Urinary bladder (tissue), 4 donors: ENCODE measurements around the gene CHRNB1. TPM values are rescaled to one million over a fixed set of nuclear protein-coding genes. Genes with fewer than 3 reads are reported as not detected.

Experiments used
- DNase-seq: peaks from one replicate; pipeline ENCODE4 v3.0.0-alpha.2; 2015; ENCODE audit errors: extremely low spot score
- H3K27ac ChIP-seq: one replicate; pipeline ENCODE4 v1.5.1; 2013; ENCODE audit warnings: low read depth, mild to moderate bottlenecking, moderate library complexity
- H3K36me3 ChIP-seq: one replicate; pipeline ENCODE4 v1.6.1; 2013; ENCODE audit warnings: mild to moderate bottlenecking, moderate library complexity; ENCODE audit not compliant: insufficient read depth
- H3K4me1 ChIP-seq: one replicate; pipeline ENCODE4 v1.6.1; 2013; ENCODE audit warnings: mild to moderate bottlenecking, moderate library complexity; ENCODE audit not compliant: insufficient read depth
- H3K4me3 ChIP-seq: one replicate; pipeline ENCODE4 v1.5.1; 2013; ENCODE audit warnings: low read depth, low read length
- WGBS: extraction: QIAGEN DNeasy Blood & Tissue Kit; methylation state at CpG from one replicate; pipeline ENCODE4 v1.1.7; 2013; 5-methylcytosine and 5-hydroxymethylcytosine counted together
- polyA plus RNA-seq: library from polyadenylated mRNA; stranded (reverse); fragments of 200-250 nt; gene quantifications from one replicate; pipeline ENCODE4 v1.2.3, GENCODE V29; 2013
- total RNA-seq: library from RNA; depleted of rRNA; stranded (reverse); fragments of >200 nt; gene quantifications from one replicate; pipeline ENCODE4 v1.2.3, GENCODE V29; 2014
- donor health status: healthy with polysubstance abuse.
- donor health status: healthy.

The CHRNB1 gene
- total and polyA plus RNA-seq, 2 donors = 10.7 to 15.4 TPM

DNA sequence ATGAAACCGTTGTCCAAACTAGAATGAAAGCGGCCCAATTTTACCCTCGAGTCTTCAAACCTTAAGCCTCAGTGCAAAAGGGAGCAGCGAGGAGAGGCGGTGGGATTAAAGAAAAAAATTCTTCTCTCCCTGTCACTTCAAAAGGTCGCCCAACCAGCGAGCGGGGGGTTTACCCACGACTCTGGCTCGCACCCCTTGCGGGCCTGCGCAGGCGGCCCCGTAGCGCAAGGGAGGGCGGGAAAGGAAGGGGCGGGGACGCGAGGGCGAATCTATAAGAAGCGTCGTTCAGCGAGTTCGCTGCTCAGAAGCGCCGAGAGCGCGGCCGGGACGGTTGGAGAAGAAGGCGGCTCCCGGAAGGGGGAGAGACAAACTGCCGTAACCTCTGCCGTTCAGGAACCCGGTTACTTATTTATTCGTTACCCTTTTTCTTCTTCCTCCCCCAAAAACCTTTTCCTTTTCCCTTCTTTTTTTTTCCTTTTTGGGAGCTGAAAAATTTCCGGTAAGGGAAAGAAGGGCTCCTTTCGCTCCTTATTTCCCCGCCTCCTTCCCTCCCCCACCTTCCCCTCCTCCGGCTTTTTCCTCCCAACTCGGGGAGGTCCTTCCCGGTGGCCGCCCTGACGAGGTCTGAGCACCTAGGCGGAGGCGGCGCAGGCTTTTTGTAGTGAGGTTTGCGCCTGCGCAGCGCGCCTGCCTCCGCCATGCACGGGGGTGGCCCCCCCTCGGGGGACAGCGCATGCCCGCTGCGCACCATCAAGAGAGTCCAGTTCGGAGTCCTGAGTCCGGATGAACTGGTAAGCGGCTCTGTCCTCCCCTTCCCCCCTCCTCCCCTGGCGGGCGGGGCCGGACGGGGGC is 39.4 kb downstream of the CHRNB1 start, which contains the start of gene POLR2A:
TSS of gene POLR2A (plus strand) at position 300 of the 852 bp plus-strand sequence.
- Histone ChIP-seq H3K27ac (peak within 1 kb of the TSS; percentile 100), H3K36me3 (no peaks in the 10 kb centered on the region), H3K4me1 (no peaks in the 10 kb centered on the region), H3K4me3 (peak within 1 kb of the TSS; percentile 60)
- under 1% methylated on average over 64 of the region's 64 CpGs for WGBS
- peak; percentile 95 for DNase-seq

DNA sequence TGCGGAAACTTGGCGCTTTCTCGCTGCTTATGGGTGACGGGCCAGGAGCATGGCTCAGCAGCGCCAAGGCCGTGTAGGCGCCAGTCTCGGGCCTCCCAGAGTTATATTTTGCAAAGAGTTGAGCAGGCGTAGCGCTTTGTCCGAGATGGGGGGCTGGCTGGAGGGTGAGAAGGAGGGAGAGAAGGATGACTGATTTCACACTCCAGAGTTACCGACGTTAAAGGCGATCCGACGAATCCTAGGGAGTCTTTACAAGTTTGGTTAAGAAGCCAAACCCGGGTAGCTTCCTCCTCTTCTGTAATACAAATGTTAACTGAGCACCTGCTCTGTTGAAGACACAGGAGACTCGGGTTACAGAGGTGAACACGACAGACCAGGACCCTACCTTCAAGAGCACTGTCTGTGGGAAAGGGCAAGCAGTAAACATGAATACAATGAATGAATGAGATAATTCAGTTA is 40.1 kb downstream of the CHRNB1 start:
- Histone ChIP-seq H3K27ac (peak overlapping the region; percentile 66), H3K4me1 (peaks cover 2% of the 10 kb centered on the region), H3K4me3 (peak overlapping the region; percentile 51), H3K36me3 (no peaks in the 10 kb centered on the region)
- WGBS = under 1% methylated on average over 19 of the region's 19 CpGs
- no peak for DNase-seq

DNA sequence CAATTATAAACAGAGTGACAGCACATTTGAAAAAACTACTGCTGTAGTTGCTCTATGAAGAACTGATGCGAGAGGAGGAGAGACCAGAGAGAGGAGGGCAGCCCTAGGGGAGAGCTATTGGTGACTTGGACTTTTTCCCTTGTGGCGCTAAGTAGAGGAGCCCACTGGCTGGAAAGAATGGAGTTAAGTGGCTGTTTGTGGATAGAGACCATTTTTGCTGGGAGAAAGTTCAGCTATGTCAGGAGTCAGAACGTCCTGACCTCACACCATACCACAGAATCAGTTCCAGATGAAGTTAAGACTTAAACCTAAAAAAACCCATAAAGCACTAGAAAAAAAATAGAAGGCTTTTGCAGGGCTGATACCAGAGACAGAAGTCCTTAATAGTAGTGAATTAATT is 41.3 kb downstream of the CHRNB1 start:
- Histone ChIP-seq H3K4me3 (no peak overlapping the region), H3K27ac (no peak overlapping the region), H3K36me3 (no peaks in the 10 kb centered on the region), H3K4me1 (peaks cover 2% of the 10 kb centered on the region)
- no peak for DNase-seq
- WGBS = 50% methylated on average over 3 of the region's 3 CpGs

DNA sequence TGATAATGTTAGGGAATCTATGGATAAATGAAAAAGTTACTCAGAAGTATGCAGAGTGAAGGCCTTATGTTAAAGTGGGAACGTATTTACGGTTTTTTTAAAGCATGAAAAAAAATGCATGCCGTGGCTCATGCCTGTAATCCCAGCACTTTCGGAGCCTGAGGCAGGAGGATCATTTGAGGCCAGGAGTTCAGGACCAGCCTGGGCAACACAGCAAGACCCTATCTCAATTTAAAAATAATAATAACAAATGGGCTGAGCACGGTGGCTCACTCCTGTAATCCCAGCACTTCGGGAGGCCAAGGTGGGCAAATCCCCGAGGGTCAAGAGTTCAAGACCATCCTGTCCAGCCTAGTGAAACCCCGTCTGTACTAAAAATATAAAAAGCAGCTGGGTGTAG is 45.3 kb downstream of the CHRNB1 start:
- peaks cover 2% of the 10 kb centered on the region for H3K4me1 ChIP-seq
- 78% methylated on average over 8 of the region's 8 CpGs for WGBS
- no peaks in the 10 kb centered on the region for H3K36me3 ChIP-seq
- DNase-seq = no peak
- H3K4me3 ChIP-seq = no peak overlapping the region
- no peak overlapping the region for H3K27ac ChIP-seq

DNA sequence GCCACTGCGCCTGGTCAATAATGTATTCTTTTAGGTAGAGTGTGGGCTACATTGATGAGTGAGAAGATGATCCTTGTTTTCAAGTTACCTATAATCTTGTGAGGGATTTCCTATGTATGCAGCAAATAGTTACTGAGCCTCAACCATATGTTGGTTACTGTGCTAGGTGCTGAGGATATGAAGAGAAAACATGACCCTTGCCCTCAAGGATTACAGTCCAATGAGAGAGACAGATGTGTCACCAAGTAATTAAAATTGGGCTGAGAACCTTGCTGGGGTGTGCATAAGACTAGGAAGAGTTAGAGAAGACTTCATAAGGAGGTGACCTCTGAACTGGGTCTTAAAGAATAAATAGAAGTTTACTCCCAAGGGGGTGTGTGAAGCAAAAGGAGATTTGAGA is 46.7 kb downstream of the CHRNB1 start:
- no peak overlapping the region for H3K4me3 ChIP-seq
- WGBS = 95% methylated on average over 1 of the region's 1 CpG
- DNase-seq = no peak
- no peaks in the 10 kb centered on the region for H3K36me3 ChIP-seq
- H3K27ac ChIP-seq = no peak overlapping the region
- peaks cover 2% of the 10 kb centered on the region for H3K4me1 ChIP-seq

DNA sequence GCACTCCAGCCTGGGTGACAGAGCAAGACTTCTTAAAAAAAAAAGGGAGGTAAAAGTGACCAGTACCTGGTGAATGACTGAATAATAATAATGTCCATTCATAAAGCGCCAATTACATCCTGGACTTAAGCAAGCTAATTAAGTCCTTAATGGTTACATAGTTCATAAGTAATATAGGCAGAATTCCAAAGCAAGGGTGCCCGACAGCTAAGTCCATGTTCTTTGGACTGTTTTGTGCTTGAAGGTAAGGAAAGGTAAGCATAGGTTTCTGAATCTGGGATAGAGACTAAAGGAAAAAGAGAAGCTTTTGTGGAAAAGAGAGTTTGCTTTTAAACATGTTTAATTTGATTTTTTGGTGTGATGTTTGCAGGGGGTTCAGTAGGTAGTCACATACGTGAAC is 49.1 kb downstream of the CHRNB1 start:
- peaks cover 2% of the 10 kb centered on the region for H3K4me1 ChIP-seq
- DNase-seq = no peak
- H3K27ac ChIP-seq = no peak overlapping the region
- 94% methylated on average over 3 of the region's 3 CpGs for WGBS
- no peak overlapping the region for H3K4me3 ChIP-seq
- H3K36me3 ChIP-seq = peaks cover 5% of the 10 kb centered on the region

DNA sequence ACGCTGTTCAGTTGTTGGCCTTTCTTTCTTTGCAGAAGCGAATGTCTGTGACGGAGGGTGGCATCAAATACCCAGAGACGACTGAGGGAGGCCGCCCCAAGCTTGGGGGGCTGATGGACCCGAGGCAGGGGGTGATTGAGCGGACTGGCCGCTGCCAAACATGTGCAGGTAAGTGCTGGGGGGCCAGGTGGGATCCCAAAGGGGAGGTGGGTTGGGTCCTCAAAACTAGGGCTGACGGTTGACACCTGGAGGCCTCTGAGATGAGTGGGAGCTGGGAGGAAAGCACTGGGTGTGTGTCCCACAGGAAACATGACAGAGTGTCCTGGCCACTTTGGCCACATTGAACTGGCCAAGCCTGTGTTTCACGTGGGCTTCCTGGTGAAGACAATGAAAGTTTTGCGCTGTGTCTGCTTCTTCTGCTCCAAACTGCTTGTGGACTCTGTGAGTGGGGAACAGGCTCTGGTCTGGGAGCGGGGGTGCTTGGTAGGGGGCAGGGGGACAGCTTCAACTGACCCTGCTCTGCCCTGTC is 51.1 kb downstream of the CHRNB1 start:
- no peak overlapping the region for H3K4me3 ChIP-seq
- no peak overlapping the region for H3K27ac ChIP-seq
- WGBS = 91% methylated on average over 12 of the region's 12 CpGs
- H3K36me3 ChIP-seq = peaks cover 9% of the 10 kb centered on the region
- DNase-seq = no peak
- no peaks in the 10 kb centered on the region for H3K4me1 ChIP-seq

DNA sequence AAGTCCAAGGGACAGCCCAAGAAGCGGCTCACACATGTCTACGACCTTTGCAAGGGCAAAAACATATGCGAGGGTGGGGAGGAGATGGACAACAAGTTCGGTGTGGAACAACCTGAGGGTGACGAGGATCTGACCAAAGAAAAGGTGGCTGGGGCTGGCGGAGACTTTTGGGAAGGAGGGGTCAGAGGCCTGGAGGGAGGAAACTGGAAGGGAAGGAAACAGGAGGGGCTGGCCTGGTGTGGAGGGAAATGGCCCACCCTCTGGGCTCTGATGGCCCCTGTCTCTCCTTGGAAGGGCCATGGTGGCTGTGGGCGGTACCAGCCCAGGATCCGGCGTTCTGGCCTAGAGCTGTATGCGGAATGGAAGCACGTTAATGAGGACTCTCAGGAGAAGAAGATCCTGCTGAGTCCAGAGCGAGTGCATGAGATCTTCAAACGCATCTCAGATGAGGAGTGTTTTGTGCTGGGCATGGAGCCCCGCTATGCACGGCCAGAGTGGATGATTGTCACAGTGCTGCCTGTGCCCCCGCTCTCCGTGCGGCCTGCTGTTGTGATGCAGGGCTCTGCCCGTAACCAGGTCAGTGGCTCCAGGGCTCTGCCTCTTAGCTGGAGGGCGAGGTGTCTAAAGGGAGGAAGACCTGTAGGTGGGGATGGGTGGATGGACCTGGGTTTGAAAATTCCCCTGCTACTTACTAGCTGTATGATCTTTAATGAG is 51.8 kb downstream of the CHRNB1 start:
- peaks cover 14% of the 10 kb centered on the region for H3K36me3 ChIP-seq
- DNase-seq = no peak
- 89% methylated on average over 20 of the region's 20 CpGs for WGBS
- no peaks in the 10 kb centered on the region for H3K4me1 ChIP-seq
- H3K4me3 ChIP-seq = no peak overlapping the region
- no peak overlapping the region for H3K27ac ChIP-seq

DNA sequence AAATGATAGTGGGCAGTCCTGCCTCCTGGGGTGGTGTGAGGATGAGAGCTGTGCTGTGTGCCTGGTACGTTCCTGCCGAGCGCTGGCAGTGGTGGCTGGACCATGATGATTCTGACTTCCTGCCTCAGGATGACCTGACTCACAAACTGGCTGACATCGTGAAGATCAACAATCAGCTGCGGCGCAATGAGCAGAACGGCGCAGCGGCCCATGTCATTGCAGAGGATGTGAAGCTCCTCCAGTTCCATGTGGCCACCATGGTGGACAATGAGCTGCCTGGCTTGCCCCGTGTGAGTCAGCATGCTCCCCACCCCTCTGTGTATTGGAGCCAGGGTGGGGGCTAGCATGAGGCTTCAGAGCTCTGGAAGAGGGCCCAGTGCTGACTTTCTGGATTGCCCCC is 52.4 kb downstream of the CHRNB1 start:
- WGBS = 86% methylated on average over 10 of the region's 10 CpGs
- DNase-seq = no peak
- Histone ChIP-seq H3K36me3 (peaks cover 14% of the 10 kb centered on the region), H3K4me3 (no peak overlapping the region), H3K4me1 (no peaks in the 10 kb centered on the region), H3K27ac (no peak overlapping the region)

DNA sequence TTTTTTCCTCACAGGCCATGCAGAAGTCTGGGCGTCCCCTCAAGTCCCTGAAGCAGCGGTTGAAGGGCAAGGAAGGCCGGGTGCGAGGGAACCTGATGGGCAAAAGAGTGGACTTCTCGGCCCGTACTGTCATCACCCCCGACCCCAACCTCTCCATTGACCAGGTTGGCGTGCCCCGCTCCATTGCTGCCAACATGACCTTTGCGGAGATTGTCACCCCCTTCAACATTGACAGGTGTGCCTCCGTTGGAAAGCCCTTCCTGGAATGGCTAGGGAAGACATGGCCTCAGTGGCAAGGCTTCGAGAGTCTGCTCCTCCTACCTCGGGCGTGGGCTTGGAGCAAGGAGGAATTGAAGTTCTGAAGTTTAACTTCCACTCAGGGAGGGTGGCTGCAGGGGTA is 52.8 kb downstream of the CHRNB1 start:
- no peaks in the 10 kb centered on the region for H3K4me1 ChIP-seq
- DNase-seq = no peak
- peaks cover 14% of the 10 kb centered on the region for H3K36me3 ChIP-seq
- H3K27ac ChIP-seq = no peak overlapping the region
- 95% methylated on average over 14 of the region's 14 CpGs for WGBS
- H3K4me3 ChIP-seq = no peak overlapping the region

DNA sequence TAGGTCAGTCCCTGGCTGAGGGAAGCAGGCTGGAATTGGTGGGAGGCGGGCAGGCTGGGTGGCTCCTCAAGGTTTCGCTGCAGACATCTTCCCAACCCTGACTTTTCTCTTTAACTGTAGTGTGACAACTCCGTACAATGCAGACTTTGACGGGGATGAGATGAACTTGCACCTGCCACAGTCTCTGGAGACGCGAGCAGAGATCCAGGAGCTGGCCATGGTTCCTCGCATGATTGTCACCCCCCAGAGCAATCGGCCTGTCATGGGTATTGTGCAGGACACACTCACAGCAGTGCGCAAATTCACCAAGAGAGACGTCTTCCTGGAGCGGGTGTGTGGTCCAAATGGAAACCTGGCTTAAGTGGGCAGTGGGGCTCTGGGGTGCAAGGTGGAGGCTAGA is 54.3 kb downstream of the CHRNB1 start:
- H3K36me3 ChIP-seq = peaks cover 23% of the 10 kb centered on the region
- H3K4me1 ChIP-seq = no peaks in the 10 kb centered on the region
- H3K4me3 ChIP-seq = no peak overlapping the region
- H3K27ac ChIP-seq = no peak overlapping the region
- DNase-seq = no peak
- 92% methylated on average over 11 of the region's 11 CpGs for WGBS

DNA sequence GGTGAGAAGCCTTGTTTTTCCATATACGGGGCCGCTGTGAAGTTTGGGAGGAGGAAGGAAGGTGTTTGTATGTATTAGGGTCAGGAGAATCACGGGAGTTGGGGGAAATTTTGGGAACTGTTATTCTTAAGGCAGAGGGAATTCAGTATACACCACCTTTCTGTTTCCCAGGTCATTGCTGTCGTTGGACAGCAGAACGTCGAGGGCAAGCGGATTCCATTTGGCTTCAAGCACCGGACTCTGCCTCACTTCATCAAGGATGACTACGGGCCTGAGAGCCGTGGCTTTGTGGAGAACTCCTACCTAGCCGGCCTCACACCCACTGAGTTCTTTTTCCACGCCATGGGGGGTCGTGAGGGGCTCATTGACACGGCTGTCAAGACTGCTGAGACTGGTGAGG is 56.9 kb downstream of the CHRNB1 start:
- DNase-seq = no peak
- no peak overlapping the region for H3K27ac ChIP-seq
- H3K36me3 ChIP-seq = peaks cover 23% of the 10 kb centered on the region
- WGBS = 87% methylated on average over 14 of the region's 14 CpGs
- no peak overlapping the region for H3K4me3 ChIP-seq
- no peaks in the 10 kb centered on the region for H3K4me1 ChIP-seq

DNA sequence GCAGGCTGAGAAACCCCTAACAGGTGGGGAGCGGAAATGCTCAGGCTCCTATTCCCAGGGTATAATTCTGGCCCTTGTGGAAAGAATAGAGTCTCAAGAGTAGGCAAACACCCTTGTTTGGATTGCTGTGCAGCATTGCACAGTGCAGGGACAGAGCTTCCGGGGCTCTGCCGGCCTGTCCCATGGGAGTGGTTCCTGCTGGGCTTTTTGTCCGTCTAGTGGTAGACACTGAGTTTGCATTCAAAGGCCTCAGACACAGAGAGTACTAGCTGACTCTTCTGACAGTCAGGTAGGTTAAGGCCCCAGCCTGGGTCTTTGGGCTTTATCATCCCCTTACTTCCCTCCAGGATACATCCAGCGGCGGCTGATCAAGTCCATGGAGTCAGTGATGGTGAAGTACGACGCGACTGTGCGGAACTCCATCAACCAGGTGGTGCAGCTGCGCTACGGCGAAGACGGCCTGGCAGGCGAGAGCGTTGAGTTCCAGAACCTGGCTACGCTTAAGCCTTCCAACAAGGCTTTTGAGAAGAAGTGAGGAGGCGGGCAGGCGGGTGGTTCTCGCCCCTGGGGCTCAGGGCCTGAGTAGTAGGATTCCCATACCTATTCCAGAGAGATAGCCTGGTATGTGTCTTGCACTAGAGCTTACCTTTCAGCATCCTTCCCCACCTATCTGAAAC is 57.4 kb downstream of the CHRNB1 start:
- 90% methylated on average over 20 of the region's 20 CpGs for WGBS
- DNase-seq = no peak
- H3K4me3 ChIP-seq = no peak overlapping the region
- H3K36me3 ChIP-seq = peaks cover 22% of the 10 kb centered on the region
- H3K27ac ChIP-seq = no peak overlapping the region
- no peaks in the 10 kb centered on the region for H3K4me1 ChIP-seq
